Measurements from ENCODE around the gene CCSER1. TPM values are rescaled to one million over a fixed set of nuclear protein-coding genes. Genes with fewer than 3 reads are reported as not detected.
"Not testable (repeated sequence)": the region's sequence is repeated elsewhere in the genome, so short reads cannot be mapped to it uniquely, and the experiment has no call there.

The CCSER1 gene
- polyA plus RNA-seq, 5 donors, result 1.7 to 5.2 (median 2.7) TPM

DNA sequence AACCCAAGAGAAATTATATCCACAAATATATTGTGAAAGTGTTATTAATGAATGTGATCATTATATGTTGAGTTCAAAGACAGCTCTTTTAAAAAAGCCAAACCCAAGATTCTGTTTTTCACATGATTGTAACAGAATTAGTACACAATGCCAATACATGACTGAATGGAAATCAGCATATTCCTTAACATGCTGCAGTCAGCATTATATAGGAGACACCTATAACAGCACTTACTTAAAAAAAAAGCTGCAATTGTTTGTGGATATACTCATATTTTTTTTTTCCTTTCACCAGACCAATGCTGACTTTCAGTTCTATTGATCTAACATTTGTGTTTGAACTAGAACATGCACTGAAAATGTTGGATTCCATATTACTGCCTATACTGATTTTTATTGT is 165.2 kb downstream of the CCSER1 start:
- no peak for DNase-seq

DNA sequence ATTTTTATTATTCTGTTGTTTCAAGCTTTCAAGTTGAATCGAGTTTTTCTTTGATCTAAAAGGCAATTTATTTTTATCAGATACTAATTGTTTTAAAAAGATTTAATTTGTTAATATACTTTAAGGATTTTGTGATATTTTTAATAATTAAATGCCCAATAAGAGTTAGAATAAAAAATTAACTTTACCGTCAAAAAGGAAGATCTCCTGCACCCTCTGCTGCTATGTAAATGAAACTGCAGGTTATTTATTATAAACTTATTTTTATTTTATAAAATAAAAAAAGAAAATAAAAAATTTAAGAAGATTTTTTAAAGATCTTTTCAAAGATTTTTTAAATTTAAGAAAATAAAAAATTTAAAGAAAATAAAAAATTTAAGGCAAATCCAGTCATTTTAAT is 166.1 kb downstream of the CCSER1 start:
- no peak for DNase-seq

DNA sequence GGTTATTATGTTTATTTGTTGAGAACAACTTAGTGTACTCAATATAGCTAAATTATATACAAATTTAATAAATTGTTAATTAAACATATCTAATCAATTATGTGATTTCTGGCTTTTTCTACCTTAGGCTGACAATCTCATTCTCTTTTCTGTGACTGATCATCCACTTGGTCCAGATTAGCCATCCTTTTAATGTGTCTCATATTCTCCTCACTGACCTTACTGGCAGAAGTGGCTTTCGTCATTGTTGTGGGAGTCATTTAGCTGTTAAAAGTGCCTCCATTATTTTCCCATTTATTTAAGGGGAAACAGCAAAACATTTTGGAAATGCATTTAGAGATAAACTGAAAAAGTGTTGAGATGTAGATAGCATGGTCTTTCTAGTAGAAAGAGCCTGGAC is 172.2 kb downstream of the CCSER1 start:
- no peak for DNase-seq

DNA sequence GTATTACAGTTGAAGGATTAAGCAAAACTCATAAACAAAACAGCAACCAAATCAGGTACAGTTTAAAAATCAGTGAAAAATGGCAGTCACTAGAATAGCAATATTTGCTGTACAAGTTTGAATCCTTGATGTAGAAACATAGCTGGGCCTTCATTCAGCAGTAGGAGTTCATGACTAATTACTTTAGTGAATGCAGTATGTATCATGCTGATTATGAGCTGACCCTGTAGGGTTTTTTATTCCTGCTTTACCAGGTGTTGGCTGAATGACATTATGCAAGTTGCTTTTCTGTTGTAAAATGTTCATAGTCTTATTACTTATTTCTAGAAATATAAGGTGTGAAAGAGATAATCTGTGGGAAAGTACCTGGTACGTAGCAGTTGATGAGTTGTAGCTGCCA is 179.6 kb downstream of the CCSER1 start:
- DNase-seq, result no peak

DNA sequence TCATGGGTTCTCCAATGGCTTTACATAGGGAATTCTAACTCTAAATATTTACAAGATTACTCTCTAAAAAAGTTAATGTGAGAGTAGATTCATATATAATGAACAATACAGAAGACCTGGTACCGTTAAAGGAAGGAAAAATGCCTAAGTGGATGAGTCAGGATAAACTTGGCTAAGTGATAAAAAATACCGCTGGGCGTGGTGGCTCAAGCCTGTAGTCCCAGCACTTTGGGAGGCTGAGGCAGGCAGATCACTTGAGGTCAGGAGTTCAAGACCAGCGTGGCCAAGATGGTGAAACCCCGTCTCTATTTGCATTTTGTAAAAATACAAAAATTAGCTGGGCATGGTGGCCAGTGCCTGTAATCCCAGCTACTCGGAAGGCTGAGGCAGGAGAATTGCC is 189.9 kb downstream of the CCSER1 start:
- not testable (repeated sequence) for DNase-seq

DNA sequence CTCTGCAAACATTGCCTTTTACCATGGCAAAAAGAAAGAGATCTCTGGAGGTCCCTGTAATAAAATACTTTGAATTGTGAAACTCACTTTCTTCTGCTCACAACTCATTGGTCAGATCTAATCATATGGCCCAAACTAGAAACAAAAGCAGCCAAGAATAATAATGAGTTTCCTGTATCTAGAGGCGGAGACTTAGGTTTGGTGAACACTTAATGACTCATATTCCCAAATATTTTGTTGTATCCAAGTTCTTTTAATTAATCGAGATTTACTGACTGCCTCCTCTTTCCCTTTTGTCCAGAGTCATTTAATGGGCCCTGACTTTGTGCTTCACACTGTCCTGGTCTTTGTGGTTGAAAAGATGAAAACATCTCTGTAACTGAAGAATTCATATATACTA is 190.6 kb downstream of the CCSER1 start:
- no peak for DNase-seq

DNA sequence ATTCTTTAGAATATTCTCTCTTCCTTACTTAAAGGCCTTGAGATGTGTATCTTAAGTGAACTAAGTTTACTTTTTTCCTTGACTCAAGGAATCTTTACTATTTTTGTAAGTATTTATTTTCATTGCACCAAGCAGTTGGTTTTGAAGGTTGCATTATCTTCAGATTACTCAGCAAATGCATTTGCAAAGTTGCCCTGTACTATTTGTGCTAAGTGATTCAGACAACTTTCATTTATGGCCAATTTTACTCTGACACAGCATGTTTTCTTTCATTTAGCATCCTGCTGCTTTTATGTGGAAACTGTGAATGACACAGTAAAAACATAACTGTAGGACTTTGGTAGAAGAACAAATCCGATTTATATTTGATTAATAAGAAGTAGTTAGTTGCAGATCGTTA is 191.0 kb downstream of the CCSER1 start:
- DNase-seq, result no peak

DNA sequence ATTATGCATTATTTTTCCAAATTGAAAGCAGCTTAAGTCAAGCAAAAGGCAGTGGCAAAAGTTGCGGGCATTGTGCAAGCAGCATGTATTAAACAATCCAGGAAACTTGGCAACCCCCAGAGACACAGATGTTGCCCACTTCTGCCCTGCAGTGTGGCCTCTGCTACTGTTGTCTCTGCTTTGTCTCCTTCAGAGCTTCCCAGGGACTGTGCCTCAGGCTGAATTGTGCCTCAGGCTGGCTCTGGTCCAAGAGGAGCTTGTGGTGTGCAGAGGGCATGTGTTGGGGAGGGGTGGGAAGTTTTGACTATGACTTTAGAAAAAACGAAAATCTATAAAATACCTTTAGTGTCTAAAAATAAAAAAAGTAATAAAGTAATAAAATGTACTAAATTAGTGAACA is 201.4 kb downstream of the CCSER1 start:
- DNase-seq, result no peak

DNA sequence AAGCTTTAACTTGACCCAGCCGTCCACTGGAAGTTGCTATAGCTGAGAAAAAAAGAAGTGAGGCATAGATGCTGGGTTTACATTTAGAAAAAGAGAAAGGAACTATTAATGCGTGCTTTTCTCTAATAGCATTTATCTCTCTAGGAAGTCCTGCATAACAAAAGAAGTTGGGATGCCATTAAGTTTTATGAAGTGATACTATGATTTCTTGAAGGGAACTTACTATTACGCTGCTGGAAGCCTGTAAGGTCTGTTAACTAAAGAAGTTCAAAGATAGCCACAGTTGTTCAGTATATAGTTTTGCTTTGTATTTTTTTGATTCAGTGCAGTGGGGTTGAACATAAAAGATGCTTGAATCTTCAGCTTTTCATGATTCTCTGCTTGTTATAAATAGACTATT is 203.4 kb downstream of the CCSER1 start:
- DNase-seq, result no peak

DNA sequence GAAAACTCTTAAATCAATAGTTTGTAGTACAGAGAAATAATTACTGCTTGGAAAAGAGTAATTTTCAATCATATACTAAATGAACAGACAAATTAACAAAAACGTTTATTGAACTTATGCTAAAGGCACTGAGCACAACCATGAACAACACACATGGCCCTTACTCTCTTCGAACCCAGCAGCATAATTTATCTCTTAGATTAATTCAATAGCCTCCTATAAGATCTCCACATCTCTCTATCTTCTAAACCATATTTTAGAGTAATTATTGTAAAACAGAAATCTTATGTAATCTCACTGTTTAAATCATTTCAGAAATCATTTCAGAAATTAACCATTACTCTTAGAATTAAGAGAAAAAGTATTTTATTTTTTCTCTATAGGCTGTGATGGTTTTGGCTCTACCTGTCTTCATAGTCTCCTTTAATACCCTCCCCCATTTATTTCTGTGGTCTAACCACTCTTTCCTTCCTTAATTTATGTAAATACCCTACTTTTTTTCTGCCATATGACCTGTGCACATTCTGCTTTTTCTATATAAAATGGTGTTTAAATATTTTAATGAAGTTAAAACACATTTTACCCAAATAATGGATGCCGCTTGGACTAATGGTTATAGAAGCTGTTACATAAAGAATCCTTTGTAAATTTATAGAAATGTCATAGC is 218.5 kb downstream of the CCSER1 start:
- DNase-seq, result no peak

DNA sequence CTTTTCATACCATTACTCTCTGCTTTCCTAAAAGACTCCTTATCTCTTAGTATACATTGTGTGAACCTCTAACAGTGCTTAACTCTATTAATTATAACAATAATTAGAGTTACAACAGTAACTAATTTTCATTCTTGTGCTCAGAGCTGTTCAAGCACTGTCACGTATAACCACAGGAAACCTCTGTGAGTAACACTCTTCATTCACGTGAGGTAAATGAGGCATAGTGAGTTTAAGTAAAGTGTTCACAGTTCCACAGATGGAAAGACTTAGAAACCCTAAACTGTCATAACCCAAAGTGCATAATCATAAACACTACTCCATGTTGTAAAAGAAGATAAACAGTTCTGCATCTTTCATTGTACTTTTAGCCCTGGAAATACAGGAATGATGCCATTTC is 222.4 kb downstream of the CCSER1 start:
- DNase-seq, result no peak

DNA sequence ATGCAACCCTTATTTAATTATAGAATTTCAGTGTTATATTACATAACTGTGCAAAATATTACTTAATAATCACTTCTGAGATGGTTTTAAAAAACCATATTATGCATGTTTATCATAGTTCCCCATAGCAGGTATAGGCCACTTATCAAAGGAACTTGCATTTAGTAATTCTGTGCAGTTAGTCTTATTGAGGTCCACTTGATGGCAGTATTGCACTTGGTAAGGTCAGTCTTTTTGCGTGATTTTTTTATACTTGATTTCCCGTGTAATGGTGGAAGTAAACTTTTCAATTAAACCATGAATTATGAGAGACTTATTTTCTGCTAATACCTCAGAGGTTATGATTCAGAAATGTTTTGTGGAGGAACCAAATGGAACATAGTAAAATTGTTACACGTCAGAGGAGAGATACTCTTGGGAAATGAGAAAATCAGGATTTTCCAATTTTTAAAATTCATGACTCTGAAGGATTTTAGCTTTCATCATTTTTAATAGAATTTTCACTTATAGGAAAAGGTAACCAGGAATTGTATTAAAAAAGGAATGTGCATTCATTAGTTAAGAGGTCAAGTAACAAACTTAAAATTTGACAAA is 230.0 kb downstream of the CCSER1 start:
- DNase-seq, result peak; percentile 25 to 31

DNA sequence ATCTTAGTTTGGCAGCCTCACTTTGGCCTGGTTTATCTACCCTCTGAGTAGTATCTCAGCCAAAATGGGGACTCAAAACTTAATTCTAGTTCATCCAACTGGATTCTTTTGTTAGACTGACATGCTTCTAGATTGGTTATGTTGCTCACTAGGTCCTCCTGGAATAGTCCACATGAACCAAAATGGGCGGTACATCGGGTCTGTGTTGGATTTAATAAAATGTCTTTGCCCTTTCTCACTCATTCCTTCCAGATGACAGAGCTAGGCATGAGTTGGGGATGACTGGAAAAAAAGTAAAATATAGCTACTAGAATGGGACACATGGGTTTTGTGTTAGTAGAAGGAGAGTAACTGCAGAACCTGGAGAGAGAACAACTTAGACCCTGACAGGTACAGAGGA is 247.9 kb downstream of the CCSER1 start:
- DNase-seq, result no peak

DNA sequence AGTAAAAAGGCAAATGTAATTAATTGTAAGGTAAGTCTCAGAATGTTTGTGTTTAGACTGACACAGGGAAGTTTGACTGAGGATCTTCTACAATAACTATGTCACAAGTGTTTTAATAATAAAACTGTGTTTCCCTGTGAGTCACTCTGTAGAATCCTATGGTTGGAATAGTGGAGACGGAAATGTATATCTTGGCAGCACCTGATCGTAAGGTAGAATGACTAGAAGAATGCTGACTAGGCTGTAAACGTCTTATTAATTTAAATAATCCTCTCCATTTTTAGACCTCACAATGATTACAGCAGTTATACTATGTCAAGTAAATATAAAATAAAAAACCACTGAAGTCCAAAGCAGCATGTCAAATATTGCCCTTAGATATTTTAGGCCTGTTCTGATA is 266.0 kb downstream of the CCSER1 start:
- DNase-seq, result no peak

DNA sequence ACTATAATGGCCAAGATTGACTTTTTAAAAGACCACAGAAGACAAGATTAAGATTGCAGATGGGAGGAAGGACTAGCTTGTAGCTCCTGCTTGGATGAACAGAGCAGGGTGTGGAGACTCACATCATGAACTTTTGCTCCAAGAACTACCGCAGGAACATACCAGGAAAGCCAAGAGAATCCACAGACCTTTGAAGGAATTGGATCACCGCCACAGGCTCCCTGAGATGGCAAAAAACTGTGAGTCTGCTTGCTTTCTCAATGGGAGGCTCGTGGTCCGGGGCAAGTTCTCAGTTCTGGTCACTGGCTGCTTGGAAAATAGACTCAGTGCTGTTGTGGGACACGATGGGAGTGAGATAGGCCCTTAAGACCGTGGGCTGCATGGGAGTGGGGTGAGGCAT is 276.6 kb downstream of the CCSER1 start:
- DNase-seq, result no peak

DNA sequence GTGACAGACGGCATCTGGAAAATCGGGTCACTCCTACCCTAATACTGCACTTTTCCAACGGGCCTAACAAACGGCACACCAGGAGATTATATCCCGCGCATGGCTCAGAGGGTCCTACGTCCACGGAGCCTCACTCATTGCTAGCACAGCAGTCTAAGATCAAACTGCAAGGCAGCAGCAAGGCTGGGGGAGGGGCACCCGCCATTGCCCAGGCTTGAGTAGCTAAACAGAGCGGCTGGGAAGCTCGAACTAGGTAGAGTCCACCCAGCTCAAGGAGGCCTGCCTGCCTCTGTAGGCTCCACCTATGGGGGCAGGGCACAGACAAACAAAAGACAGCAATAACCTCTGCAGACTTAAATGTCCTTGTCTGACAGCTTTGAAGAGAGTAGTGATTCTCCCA is 280.7 kb downstream of the CCSER1 start:
- DNase-seq, result not testable (repeated sequence)

DNA sequence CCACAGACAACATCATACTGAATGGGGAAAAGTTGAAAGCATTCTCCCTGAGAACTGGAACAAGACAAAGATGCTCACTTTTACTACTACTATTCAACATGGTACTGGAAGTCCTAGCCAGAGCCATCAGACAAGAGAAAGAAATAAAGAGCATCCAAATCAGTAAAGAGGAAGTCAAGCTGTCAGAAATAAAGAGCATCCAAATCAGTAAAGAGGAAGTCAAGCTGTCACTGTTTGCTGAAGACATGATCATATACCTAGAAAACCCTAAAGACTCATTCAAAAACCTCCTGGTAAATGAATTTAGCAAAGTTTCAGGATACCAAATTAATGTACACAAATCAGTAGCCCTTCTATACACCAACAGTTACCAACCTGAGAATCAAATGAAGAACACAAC is 285.6 kb downstream of the CCSER1 start:
- not testable (repeated sequence) for DNase-seq

DNA sequence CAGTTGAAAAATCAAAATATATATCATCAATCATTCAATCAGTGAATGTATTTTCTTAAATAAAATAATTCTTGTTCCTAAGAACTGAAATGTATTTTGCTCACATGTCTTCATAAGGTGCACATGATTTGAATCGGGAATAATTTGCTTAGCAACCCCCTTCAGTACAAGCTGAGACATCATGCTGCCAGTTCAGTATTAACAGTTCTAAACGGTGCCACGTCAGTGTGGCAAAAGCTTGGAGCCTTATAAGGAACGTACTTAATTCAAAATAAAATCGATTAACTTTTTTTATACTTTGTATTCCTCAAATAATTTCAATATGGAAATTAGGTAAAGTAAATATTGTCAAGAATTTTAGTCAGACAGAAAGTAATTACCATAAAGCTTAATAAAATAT is 287.9 kb downstream of the CCSER1 start:
- no peak for DNase-seq

DNA sequence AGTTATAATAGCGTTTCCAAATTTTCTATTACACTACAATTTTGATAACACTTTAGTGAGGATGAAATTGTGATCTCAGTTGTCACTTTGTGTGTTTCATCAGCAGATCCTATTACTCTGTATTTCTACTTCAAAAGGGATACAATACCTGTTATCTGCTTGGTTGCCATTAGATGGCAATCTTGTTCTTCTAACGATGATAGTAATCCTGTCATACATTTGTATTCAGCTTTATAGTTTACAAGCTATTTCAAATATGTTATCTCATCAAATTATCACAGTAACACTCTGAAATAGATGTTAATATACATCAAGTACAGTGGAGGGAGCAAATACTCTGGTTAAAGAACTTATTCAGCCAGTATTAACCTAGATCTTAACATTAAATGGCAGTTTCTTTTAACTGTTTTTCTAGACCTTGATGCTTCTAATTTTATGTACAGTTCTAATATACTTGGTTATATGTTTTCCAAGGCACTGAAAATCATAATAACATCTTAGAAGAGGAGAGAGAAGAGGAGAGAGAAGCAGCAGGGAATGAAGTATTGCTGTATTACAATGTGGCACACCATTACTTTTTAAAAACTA is 292.0 kb downstream of the CCSER1 start:
- peak; percentile 27 to 30 for DNase-seq

DNA sequence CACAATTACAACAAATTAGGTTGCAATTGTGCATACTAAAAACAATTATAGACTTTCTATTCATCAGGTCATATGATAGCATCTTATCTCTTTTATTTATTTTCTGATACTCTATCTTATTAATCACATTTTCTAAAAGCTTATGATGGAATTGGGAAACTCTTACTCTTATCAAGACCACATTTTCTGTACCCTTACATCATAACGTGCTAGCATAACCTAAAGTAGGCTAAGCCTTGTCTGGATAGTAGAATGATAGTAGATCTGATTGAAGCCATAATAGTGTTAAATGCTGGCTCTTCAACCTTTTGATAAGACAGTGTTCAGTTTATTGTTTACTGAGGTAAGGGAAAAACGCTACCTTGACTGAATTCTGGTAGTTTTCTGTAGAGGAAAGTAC is 294.0 kb downstream of the CCSER1 start:
- no peak for DNase-seq

DNA sequence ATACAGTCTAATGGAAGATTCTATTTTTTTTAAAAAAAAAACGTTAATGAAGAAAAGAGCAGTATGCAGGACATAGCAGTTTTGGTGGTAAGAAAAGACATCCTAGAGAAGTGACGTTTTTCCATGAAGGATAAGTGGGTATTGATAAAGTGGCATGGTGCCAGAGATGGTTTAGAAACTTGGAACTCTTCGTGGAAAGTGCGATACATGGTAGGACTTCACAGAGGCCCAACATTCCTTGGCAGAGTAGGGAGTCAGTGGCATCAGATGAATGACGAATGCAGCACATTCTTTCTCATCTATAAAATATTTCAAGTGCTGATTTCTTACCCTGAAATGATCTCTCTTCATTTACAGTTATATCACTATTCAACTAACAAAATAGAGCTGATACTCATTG is 298.7 kb downstream of the CCSER1 start:
- no peak for DNase-seq

DNA sequence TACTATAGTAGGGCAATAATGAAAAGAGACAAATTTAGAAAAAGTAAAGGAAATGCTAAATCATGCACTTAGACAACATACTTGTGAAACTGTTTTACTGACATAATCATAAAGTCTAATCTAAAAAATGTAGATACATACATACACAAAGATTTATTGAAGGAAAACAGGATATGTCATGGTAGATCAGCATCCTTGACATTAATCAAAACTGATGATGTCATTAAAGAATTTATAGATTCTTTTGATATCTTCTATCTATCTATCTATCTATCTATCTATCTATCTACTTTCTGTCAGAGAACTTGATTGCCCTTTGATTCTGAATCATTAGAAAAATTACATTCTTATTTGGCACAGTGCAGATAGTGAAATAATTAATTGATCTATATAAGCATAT is 311.3 kb downstream of the CCSER1 start:
- no peak for DNase-seq

DNA sequence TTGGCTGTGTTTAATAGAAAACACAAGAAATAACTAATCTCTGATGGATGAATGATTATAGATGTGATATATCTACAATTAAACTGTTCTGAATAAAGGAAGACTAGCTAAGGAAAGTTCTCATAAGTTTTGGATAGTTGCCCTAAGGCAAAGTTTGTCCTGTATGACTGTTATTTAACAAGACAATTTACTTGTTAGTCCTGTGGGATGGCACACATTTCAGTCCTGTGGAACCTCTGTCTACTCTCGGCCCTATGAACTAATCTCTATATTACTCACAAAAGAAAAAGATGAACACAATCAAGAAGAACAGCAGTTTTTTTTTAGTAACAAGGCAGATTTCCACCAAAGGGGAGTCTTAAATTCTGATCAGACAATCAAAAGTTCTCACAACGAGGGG is 314.6 kb downstream of the CCSER1 start:
- DNase-seq, result no peak

DNA sequence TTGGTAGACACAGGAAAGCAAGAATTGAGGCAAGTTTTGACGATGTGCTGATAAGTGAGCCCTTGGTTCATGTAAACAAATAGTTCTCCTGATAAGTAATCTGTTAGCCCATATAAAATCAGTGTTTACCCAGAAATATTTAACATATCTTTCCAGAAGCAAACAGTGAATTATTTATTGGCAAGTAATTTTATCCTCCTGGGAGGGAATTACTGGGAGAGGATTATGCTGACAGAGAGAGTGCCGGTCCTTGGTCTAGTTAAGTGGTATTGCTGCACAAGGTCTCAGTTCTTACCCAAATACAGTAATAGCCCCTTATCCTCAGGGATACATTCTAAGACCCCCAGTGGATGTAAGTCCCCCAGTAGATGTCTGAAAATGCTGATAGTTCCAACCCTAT is 315.4 kb downstream of the CCSER1 start:
- no peak for DNase-seq

All from right lung (tissue), 5 donors.